GM21381 (cell line): ENCODE measurements around the gene ITGA8.
"Not testable (repeated sequence)": the region's sequence is repeated elsewhere in the genome, so short reads cannot be mapped to it uniquely, and the experiment has no call there.

Experiments
- ATAC-seq: cut with Tn5 transposase; IDR thresholded peaks from one replicate; pipeline ENCODE4 v1.9.1; 2021; ENCODE audit warnings: mild to moderate bottlenecking, moderate library complexity; ENCODE audit not compliant: unreplicated experiment

The ITGA8 gene

GRCh38 chr10:15719899-15720634 lies at the start of gene ITGA8:
Gene ITGA8, minus strand, starts transcription at chr10:15719922. Its CDS starts 151 bp downstream, at chr10:15719771.
- no peak for ATAC-seq

GRCh38 chr10:15764892-15765454 lies 45.3 kb upstream of the ITGA8 start:
- no peak for ATAC-seq

GRCh38 chr10:15763006-15763405 lies 43.3 kb upstream of the ITGA8 start:
- ATAC-seq, result no peak

GRCh38 chr10:15762239-15762638 lies 42.5 kb upstream of the ITGA8 start:
- not testable (repeated sequence) for ATAC-seq

- not testable (repeated sequence) for ATAC-seq
Observed at GRCh38 chr10:15761224-15761623, 41.5 kb upstream of the ITGA8 start.

- no peak for ATAC-seq
Observed at GRCh38 chr10:15760681-15761080, 41.0 kb upstream of the ITGA8 start.

GRCh38 chr10:15759265-15759664 lies 39.5 kb upstream of the ITGA8 start:
- no peak for ATAC-seq

GRCh38 chr10:15758618-15759017 lies 38.9 kb upstream of the ITGA8 start:
- no peak for ATAC-seq

GRCh38 chr10:15754937-15755336 lies 35.2 kb upstream of the ITGA8 start:
- no peak for ATAC-seq

- no peak for ATAC-seq
Observed at GRCh38 chr10:15751046-15751445, 31.3 kb upstream of the ITGA8 start.

- ATAC-seq, result no peak
Observed at GRCh38 chr10:15748126-15748525, 28.4 kb upstream of the ITGA8 start.

GRCh38 chr10:15747632-15748031 lies 27.9 kb upstream of the ITGA8 start:
- no peak for ATAC-seq

GRCh38 chr10:15745751-15746150 lies 26.0 kb upstream of the ITGA8 start:
- no peak for ATAC-seq

GRCh38 chr10:15744217-15744865 lies 24.6 kb upstream of the ITGA8 start:
- no peak for ATAC-seq

- ATAC-seq, result no peak
Observed at GRCh38 chr10:15743443-15743842, 23.7 kb upstream of the ITGA8 start.

GRCh38 chr10:15742836-15743235 lies 23.1 kb upstream of the ITGA8 start:
- ATAC-seq, result no peak

GRCh38 chr10:15742102-15742501 lies 22.4 kb upstream of the ITGA8 start:
- no peak for ATAC-seq

- no peak for ATAC-seq
Observed at GRCh38 chr10:15741581-15741980, 21.9 kb upstream of the ITGA8 start.

GRCh38 chr10:15740261-15740660 lies 20.5 kb upstream of the ITGA8 start:
- ATAC-seq, result no peak

GRCh38 chr10:15739254-15739970 lies 19.7 kb upstream of the ITGA8 start:
- ATAC-seq, result no peak

- ATAC-seq, result no peak
Observed at GRCh38 chr10:15738270-15738925, 18.7 kb upstream of the ITGA8 start.
